IMR-90 (cell line): ENCODE results near the gene BEGAIN.

Source experiments
- CEBPB ChIP-seq: IDR thresholded peaks from 2 replicates; pipeline ENCODE4 v1.6.1; 2012; ENCODE audit warnings: low read depth, low read length, improper control_type of control experiment
- CTCF ChIP-seq: conservative IDR thresholded peaks from 2 replicates; pipeline ENCODE4 v1.5.1; 2012; ENCODE audit warnings: mild to moderate bottlenecking, low read depth, low read length, improper control_type of control experiment
- FOS ChIP-seq: fragments of 150-350 bp; IDR thresholded peaks from 2 replicates; pipeline ENCODE4 v1.6.1; 2016; ENCODE audit warnings: low read depth, low read length
- MAFK ChIP-seq: IDR thresholded peaks from 2 replicates; pipeline ENCODE4 v1.6.1; 2012; ENCODE audit warnings: low read depth, low read length, improper control_type of control experiment
- MXI1 ChIP-seq: IDR thresholded peaks from 2 replicates; pipeline ENCODE4 v1.6.1; 2012; ENCODE audit warnings: low read depth, mild to moderate bottlenecking, low read length, moderate library complexity, borderline replicate concordance
- POLR2A ChIP-seq: IDR thresholded peaks from 2 replicates; pipeline ENCODE4 v1.6.1; 2012; ENCODE audit warnings: mild to moderate bottlenecking, low read depth, low read length
- RAD21 ChIP-seq: IDR thresholded peaks from 2 replicates; pipeline ENCODE4 v1.6.1; 2012; ENCODE audit warnings: low read length, improper control_type of control experiment
- RCOR1 ChIP-seq: IDR thresholded peaks from 2 replicates; pipeline ENCODE4 v1.6.1; 2012; ENCODE audit warnings: mild to moderate bottlenecking, low read length, improper control_type of control experiment; ENCODE audit not compliant: insufficient replicate concordance
- RFX5 ChIP-seq: IDR thresholded peaks from 2 replicates; pipeline ENCODE4 v1.8.0; 2012; ENCODE audit warnings: low read depth, mild to moderate bottlenecking, low read length, moderate library complexity
- SMC3 ChIP-seq: fragments of 150-350 bp; IDR thresholded peaks from 2 replicates; pipeline ENCODE4 v1.6.1; 2016; ENCODE audit warnings: low read depth, mild to moderate bottlenecking, antibody characterized with exemption, low read length, moderate library complexity
- USF2 ChIP-seq: fragments of 150-350 bp; IDR thresholded peaks from 2 replicates; pipeline ENCODE4 v1.6.1; 2017; ENCODE audit warnings: mild to moderate bottlenecking, antibody characterized with exemption, low read length, low read depth

DNA sequence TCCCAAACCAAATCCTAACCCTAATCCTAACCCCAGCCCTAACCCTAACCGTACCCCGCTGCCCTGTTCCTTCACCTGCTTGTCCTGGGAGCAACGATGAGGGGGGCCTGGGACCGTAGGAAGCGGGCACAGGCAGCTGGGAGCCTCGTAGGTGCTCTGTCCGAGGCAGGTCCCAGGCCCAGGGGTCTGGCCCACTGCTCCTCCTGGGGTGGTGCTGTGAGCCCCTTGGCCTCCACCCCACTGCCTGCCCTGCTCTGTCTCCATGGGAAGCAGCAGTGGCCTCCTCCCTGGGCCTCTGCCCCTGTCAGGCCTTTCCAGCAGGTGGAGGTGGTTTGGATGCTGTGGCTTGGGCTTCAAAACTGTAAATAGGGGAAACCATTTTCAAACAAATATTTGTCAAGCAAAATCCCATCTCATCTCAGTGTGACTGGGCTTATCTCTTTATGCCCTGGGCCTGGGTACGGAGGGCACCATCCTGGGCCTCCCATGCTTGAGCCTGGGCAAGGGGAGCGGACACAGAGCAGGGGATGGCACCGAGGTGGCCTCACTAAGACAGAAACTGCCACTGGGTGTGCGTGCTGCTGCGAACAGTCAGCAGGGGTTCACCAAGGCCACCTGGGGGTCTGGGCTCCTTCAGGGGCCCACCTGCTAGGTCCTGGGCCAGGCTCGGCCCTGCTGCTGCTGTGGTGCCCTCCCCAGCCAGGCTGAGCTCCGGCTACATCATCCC lies 3.7 kb upstream of the BEGAIN start:
- TF ChIP-seq POLR2A = no peak
- no peak for TF ChIP-seq CTCF
- no peak for TF ChIP-seq MXI1
- TF ChIP-seq USF2 = no peak
- TF ChIP-seq SMC3 = no peak
- TF ChIP-seq RFX5 = no peak
- no peak for TF ChIP-seq FOS
- TF ChIP-seq RAD21 = no peak
- no peak for TF ChIP-seq MAFK
- TF ChIP-seq CEBPB = no peak
- no peak for TF ChIP-seq RCOR1
